GM11168 (cell line): ENCODE data around the gene FBXO24.

Source experiments
- in situ Hi-C: fragments of 300-500 bp; cut with MboI; formaldehyde crosslinking; loops from one replicate; pipeline ENCODE4 v1.12.0; 2022; ENCODE audit warnings: low sequenced_read_pairs; ENCODE audit not compliant: unreplicated experiment

Gene FBXO24

GRCh38 chr7:100585511-100586265, 440 bp upstream of the FBXO24 start, which contains the start of gene LRCH4:
LRCH4 (minus strand) TSS chr7:100586129; CDS start chr7:100586100, 29 bp downstream.
- in situ Hi-C loops = no loop called here

- in situ Hi-C loops = no loop called here
These were observed 2.3 kb downstream of the FBXO24 start for GRCh38 chr7:100588438-100588837.

- in situ Hi-C loops = no loop called here
These were observed 3.3 kb downstream of the FBXO24 start for GRCh38 chr7:100589341-100589947.

GRCh38 chr7:100590077-100590737, 4.1 kb downstream of the FBXO24 start:
- in situ Hi-C loops = no loop called here

- in situ Hi-C loops = no loop called here
These were observed 5.5 kb downstream of the FBXO24 start for GRCh38 chr7:100591596-100591995.

GRCh38 chr7:100595188-100595587, 9.1 kb downstream of the FBXO24 start:
- in situ Hi-C loops = no loop called here

DNA sequence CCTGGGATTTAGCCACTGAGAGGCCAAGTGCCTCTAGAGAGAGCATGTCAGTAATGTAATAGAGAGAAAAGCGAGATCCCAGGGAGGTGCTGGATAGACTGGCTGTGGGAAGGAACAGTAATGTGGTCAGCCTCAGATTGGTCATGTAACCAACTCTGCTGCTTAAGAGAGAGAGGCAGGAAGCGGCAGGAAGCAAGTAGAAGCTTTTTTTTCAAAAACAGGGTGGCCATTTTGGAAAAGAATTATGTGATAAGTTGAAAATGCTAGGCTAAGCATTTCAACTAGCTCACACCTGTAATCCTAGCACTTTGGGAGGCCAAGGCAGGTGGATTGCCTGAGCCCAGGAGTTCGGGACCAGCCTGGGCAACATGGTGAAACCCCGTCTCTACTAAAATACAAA, 12.3 kb downstream of the FBXO24 start:
- in situ Hi-C loops = no loop called here

GRCh38 chr7:100599911-100600729, 14.0 kb downstream of the FBXO24 start:
- in situ Hi-C loops = no loop called here

DNA sequence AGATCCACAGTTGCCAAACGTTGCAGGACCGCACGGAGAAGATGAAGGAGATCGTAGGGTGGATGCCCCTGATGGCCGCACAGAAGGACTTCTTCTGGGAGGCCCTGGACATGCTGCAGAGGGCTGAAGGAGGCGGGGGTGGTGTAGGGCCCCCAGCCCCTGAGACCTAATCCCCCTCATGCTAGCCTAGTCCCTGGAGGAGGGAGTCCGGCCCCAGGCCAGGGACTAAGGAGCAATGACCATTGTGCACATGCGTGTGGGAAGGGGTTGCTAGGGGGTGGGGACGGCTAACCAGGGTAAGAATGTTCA, 14.6 kb downstream of the FBXO24 start:
- in situ Hi-C loops = no loop called here

GRCh38 chr7:100602889-100603725, 17.0 kb downstream of the FBXO24 start:
- in situ Hi-C loops = no loop called here

DNA sequence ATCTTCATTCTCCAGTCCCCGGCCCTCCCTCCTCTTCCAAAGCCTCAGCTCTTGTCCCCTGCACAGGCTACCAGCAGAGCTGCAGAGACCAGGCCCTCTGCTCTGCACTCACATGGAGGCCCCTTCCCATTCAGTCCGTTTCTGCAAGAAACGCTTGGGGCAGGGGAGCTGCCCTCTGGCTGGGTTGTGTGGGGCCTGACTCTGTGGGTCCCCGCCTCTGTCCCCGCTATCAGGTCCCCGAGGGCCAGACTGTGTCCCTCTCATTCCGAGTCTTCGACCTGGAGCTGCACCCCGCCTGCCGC, 17.5 kb downstream of the FBXO24 start:
- in situ Hi-C loops = no loop called here

GRCh38 chr7:100604028-100604975, 18.2 kb downstream of the FBXO24 start:
- in situ Hi-C loops = no loop called here

GRCh38 chr7:100604976-100605911, 19.1 kb downstream of the FBXO24 start:
- in situ Hi-C loops = no loop called here

GRCh38 chr7:100606313-100606712, 20.2 kb downstream of the FBXO24 start:
- in situ Hi-C loops = no loop called here

DNA sequence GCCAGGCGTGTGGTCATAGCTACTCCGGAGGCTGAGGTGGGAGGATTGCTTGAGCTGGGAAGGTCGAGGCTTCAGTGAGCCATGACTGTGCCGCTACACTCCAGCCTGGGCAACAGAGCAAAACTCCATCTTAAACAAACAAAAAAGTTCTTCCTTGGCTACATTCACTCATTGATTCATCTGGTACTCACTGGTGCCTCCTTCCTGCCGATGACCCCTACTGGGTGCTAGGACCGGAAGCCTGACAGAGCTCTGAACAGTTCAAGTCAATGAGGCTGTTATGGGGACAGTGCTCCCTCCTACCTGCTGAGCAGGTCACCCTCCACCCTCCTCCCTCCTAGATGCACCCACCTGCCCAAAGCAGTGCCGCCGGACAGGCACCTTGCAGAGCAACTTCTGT, 21.0 kb downstream of the FBXO24 start:
- in situ Hi-C loops = no loop called here

- in situ Hi-C loops = no loop called here
These were observed 23.8 kb downstream of the FBXO24 start for GRCh38 chr7:100609958-100610357.

DNA sequence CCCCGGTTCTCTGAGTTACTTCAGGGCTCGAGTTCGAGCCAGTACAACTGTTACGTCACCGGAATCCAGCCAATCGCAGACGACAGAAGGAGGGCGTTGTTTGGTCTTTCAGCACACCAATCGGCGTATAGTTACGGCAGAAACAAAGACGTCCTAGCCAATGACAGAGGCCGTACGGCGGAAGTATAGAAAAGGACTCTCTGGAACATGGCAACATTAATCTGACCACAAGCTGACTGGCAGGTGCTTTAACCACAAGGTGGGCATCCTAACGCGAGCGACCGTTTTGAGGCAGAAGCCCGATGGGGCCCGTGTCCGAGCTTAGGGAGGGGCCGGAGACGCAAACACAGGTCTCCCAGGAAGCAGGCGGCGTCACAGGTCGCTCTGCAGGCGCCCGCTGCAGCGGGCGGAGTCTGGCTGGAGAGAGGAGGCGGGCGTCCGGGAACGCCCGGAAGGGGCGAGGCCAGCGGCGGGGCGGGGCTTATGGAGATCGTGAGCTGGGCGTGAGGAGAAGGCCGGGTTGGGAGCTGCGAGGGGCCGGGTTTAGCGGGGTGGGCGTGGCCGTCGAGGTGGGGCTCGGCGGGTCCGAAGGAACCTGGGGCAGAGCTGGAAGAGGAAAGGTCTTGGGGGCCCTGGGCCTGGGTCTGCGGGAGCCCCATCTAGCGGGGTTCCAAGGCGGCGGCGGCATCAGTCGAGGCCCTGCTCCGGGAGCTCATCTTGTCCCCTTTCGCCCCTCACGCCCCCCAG, 26.0 kb downstream of the FBXO24 start, which contains the start of gene MOSPD3:
Gene MOSPD3, plus strand, starts transcription at position 558 of the 747 bp plus-strand sequence. CDS start 252 bp downstream, outside the sequence.
- in situ Hi-C loops = no loop called here
